GM19372 (cell line): ENCODE data around the gene IGIP.

Experiments
- ATAC-seq: cut with Tn5 transposase; IDR thresholded peaks from one replicate; pipeline ENCODE4 v1.9.1; 2021; ENCODE audit warnings: mild to moderate bottlenecking, low read depth, moderate library complexity; ENCODE audit not compliant: unreplicated experiment

The IGIP gene

DNA sequence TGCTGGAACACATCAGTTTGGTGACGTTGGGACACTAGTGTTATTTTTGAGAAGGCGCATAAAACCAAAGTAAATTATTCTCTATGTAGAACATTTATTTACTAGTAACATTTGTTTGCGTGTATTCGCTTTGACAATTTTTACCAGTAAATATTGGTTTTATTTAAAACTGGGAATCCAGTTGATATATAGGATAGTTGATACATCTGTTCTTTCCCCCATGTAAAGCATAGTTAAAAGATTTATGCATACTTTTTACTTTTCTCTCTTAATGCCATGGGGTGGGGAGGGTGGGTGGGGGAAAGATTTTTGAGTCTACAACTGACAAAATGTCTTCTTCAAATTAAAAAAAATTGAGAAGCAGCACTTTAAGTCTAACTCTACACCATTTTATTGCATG is at the start of gene IGIP:
TSS of gene IGIP (plus strand) at position 301 of the 400 bp plus-strand sequence. CDS start 2,540 bp downstream, outside the sequence.
- no peak for ATAC-seq

DNA sequence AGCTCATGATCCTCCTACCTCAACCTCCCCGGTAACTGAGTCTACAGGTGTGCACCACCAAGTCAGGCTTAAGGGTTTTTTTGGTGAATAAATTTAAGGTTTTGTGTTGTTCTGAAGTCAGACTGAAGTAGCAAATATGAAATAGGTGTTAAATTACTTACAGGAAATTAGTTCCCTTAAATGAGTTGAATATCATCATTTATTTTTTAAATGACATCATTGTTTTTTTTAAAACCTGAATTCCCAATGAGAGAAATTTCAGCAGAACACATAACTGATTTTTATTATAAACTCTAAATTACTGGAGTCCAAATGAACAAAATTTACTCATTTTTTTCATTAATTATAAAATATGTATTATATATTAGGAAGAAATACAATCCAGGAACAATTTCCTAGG is 49.6 kb upstream of the IGIP start:
- ATAC-seq, result no peak

DNA sequence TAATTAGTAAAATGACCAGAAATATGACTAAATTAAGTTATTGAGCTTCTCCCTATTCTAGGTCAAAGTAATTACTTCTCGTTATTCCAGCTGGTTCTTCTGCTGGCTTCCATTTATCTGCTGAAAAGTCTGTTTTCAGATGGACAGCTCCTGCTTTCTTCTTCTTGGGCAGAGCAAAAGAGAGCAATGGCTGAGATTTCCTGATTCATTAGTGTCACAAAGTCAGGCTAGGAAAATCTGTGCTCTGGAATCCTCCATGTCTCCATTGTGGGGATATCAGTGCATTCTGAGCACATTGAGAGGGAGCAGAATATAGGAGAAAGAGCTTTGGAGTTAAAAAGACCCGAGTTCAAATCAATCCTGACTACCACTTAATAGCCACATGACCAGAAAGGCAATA is 48.9 kb upstream of the IGIP start:
- ATAC-seq, result no peak

DNA sequence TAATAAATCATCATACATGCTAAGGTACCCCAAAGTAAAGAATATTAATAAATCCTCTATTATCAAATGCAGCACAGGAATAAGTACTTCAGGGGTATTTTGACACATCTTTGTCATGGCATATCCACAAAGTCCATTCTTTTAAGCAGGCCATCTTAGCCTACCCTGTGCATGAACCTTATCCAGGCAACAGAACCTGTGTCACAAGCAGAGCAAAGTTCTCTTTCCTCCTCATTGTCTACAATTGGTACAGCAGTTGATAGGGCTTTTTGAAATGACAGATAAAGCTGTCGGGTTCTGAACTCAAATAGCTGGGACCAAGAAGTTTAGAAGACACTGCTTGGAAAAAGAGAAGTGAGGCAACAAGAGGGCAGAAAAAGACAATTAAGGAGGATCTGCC is 42.6 kb upstream of the IGIP start:
- no peak for ATAC-seq

DNA sequence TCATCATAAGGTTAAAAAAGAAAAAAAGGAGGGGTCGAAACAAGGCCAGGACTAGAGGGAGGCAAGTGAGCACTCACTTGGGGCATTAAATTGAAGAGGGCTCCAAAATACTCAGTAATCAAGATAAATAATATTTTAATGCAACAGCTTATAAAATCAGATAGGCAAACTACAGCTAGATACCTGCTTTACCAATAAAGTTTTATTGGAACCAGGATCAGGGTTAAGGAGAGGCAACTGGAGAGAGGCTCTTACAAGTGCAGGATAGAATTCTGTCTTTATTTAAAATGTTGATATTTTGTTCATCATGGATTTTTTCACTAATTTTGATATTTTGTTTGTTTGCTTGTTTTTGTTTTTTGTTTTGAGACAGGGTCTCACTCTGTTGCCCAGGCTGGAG is 42.1 kb upstream of the IGIP start:
- no peak for ATAC-seq

DNA sequence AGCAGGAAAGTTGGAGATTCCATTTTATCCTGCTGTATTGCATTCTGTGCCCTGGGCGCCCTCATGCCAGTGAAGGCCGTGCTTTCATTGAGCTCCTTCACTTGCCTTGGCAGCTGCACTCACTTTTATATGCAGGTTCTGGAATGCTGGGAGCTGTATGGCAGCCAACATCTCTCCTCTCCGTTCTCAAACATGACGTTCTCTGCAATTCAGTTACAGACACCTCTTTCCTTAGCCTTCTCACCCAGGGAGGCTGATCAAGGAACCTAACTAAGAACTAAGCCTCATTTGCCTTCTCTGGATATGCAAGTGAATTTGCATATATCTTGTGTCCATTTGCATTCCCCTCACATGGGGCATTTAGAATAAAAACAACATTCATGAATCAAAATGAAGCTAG is 41.2 kb upstream of the IGIP start:
- ATAC-seq, result no peak

DNA sequence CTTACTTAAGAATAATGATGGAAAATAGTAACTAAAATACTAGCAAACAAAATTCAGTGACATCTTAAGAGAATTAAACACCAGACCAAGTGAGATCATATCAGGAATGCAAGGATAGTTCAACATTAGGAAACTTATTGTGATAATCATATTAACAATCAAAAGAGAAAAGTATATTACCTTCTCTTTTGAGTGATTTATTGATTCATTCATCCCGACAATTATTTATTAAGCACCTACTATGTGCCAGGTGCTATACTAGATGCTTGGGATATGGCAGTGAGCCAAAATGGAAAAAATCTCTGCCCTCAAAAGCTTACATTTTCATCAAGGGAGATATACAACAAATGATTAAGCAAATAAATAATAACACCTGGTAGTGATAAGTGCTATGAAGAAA is 35.5 kb upstream of the IGIP start:
- no peak for ATAC-seq

DNA sequence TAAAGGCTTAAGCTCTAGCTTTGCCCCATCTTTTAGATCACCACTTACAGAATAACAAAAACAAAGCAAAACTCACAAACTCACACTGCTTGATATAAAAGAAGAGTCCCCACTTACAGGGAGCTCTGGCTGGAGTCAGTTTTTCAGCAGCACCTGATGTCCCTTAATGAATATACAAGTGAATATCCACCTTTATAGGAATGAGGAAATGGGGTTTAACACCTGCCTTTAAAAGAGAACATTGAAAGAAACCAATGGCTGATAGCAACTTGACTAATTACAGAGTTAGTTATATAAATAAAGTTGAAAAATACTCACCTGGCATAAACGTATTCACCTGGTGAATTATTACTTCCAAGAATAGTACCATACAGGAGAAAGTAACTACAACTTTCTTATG is 32.6 kb upstream of the IGIP start:
- no peak for ATAC-seq

DNA sequence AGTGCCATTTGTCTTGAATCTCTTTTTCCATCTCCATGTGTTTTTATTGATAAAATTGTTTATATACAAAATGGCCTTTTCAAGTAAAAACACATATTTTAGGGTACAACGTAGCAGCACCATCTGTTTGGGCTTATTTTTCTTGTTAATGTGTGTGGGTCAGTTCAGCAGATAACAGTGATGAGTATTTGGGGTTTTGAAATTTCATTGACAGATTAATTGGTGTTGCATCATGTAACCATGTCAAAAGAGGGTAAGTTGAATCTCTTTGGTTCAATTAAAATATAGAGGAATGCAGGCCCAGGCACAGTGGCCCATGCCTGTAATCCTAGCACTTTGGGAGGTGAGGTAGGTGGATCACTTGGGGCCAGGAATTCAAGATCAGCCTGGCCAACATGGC is 31.9 kb upstream of the IGIP start:
- no peak for ATAC-seq

DNA sequence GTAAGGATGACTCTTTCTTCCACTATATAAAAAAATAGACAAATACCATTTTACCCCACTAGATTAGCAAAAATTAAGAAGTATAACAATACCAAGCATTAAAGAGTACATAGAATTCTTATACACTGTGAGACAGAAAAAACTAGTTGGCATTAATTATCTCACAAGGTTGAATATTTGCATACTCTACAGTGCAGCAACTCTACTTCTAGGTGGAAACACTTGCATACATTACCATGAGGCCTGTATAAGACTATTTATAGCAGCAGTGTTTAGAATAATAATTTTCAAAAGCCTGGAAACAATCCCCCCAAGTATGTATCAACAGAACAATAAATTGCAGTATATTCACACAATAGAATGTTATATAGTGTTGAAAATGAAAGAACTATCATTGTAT is 30.8 kb upstream of the IGIP start:
- no peak for ATAC-seq

DNA sequence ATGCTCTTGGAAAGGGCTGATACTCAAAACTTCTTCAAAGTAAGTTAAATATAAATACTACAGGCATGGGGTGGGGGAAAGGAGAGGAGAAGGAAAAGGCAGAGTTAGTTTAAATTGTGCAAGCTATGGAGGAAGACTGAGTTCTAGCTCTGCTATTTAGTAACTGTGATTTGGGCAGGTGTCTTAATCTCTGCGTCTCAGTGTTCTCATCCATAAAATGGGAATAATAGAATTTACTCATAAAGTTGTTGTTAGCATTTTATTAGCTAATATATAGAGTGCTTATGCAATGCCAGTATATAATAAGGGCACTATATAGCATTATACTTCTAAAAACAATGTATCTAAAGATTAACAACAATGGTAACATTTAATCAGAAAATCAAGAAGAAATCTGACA is 24.6 kb upstream of the IGIP start:
- ATAC-seq, result no peak

DNA sequence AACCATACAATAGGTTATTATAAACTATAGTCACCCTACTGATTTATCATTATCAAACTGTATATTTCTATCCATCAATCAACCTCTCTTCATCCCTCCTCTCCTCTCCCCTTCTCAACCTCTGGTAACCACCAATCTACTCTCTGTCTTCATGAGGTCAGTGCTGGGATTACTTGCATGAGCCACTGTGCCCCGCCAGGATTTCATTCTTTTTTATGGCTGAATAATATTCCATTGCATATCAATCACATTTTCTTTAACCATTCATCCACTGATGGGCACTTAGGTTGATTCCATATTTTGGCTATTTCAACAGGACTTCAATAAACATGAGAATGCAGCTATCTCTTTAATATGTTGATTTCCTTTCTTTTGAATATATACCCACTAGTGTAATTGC is 22.6 kb upstream of the IGIP start:
- ATAC-seq, result no peak

DNA sequence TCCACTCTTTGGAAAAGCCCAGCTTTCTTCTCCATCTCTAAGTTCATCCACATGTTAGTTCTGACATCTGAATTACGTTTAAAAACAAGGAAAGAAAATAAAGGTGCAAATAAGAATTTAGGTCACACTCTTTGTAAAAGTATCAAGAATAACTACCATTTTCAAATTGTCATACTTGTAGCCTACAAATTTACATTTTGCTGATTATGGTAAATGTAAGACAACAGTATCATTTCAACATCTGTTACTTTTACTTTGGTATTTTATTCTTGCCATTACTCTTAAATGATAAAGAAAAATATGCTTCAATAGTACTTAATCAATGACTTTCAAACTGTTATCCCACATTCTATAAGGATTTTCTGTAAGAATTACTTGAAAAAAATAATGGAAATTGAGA is 21.6 kb upstream of the IGIP start:
- ATAC-seq, result no peak

DNA sequence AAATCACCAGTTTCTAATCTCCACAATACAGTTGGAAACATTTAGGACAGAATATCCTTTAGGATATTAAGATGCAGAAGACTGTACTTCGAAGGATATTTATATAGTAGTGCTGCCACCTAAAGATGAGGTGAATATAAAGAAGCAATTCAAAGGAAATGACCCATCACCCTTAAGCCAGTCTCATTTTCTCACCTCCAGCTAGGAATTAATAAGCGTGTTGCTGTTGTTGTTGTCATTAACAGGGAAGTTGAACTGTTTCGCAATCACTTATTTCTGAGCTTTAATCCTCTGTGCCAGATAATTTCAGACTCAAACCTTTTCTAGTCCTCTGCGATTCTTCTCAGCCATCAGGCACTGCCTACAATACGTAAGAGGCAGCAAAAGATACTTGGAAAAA is 19.6 kb upstream of the IGIP start:
- ATAC-seq, result no peak

DNA sequence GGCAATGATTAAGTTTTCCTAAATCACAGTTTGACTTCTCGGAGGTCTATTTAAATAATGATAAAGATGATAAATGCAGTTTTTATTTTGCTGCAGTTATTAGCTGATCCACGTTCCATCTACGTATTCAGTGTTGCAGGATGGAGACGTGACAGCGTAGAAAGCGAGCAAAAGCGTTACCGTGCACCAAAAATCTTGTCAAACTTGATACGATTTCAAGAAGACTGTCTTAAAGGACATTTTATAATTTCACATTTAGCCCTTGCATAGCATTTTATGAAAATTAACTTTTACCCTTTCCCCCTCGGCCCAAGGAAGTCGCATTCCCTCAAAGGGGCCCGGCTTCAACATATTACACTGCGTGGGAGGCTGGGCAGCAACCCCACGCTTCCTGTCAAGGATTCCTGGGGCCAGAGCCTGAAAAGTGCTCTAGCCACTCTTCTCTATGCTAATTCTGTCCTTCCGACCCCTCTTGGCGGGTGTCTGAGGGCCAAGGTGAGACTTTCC is 18.9 kb upstream of the IGIP start:
- no peak for ATAC-seq

DNA sequence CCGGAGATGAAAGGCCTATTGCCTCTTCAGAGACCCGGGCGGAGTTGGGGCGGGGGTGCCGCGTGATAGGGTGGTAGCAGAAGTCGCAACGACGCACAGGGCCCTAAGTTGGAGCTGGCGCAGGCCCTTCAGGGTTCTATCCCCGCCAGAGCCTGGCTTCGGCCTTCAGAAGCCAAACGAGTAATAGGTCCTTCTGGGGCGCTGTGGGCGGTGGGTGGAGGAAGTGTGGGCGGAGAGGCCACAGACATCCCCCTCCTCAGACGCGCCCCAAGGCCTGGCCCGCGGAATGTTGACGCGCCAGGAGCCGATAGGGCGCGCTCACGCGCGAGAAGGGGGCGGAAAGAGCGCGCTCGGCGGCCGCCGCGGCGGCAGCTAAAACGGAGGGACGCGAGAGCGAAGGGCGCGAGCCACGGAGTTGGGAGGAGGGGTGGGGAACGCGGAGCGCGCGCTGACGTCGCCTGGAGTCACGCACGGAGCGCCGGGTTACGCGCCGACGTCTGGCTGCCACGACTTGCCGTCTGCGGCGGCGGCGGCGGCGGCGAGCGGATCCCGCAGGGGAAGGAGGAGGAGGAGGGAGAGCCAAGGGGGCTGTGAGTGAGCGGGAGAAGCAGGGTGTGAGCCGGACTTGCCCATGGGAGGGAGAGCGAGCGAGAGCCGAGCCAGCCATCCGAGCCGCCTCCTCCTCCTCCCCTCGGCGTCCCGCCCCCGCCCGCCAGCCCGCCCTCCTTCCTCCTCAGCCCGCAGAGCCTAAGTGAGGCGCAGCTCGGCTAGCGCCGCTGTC is 18.2 kb upstream of the IGIP start:
- peak; percentile 83 for ATAC-seq

DNA sequence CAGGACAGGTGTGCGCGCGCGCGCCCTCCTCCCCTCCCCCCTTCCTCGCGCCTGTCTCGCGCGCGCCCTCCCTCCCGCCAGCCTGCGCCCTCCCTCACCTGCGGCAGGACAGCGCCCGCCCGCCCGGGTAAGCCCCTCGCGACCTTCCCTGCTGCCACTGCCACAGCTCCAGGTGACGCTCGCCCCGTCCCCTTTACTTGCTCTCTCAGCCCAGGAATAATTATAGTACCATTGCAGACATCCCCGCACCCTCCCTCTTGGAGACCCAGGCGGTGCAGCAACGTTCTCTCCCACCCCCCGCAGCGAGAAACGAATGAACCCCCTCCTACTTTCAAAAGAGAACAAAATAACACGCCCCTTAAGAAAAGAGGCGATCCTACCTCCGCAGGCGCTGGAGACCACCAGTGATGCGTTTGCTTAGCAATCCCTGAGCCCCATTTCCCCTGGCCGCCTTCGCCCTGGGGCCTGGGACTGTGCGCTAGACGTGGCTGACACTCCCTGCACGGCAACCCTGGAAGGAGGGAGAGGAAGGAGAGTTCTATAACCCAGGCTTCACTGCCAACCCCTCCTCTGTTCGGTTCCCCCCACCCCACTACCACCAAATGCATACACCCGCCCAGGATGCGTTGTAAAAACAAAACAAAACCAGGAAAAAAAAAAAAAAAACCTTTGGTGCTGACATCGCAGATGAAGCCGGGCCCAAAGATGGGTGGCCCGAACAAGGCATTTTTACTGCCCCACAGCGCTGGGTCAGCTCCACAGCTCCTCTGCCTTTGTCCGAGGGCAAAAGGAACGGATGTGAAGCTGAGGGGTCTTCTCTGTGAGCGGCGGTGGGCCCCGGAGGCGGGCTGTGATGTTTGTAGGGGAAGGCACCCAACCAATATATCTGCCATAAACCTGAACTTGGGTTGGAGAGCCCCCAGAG is 17.4 kb upstream of the IGIP start:
- ATAC-seq, result no peak

DNA sequence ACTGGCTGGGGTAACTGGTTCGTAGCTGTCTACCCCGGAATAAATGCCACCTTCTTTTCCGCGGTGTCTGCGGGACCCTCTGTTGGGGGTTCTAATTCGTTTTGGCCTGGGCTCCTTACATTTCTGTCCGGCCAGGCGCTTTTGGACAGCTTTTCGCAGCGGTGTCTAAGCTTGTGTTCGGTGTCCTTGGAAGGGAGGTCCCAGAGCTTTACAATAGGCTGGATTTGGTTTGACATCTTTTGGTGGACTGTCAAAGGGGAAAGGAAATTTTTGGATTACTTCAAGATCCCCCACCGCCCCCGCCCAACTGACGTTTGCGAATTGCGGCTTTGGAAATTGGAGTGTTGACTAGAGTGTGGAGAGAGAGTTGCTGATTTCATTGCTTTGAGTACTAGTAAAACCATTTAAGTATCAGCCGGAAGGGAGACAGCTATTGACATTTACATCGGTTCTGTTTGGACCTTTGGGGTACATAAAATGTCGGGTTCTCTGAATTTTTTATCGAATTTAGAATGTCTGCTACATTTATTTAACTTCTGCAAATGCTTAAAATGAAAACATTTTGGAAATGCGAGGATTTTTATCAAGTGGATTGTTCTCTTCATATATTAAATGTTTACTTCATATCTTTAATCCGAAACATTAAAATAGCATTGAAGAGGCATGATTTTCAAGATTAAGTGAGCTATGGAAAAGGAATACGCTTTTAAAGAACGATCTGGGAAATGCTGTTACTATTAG is 16.5 kb upstream of the IGIP start:
- ATAC-seq, result no peak

DNA sequence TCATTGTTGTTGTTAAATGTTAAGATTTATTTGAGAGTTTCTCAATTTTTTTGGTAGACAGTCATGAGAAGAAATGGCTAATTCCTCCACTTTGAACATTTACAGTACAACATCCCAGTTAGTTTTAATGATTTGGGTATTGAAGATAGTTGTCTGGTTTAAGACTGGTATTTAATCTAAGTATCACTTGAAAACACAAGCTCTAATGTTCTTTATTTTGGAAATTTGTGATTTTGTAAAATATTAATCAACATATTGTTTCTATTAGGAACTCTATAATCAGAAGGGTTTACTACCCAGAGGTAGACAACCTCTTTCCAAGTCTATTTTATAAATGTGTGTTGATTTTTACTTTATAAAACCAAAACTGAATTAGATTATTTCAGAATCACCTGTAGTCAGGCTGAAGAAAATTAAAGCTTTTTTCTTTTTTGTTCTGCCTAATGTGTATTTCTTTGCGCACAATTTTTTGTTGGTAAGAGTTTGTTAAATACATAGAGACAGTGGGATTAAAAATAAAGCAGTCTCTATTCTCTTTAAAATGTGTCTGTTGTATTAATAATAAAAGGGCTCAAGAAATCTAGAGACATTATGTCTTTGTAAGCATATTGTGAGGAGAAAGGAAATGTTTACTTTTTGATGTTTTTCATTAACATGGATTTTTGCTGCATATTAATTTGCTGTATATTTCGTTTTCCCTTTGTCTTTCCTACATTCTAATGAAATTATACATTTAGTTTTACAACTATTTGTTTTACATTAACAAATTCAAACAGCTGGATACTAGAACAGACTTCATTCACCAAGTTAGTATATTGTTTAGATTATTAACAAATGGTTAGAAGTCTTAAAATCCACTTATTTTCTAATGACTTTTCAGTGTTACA is 15.7 kb upstream of the IGIP start:
- no peak for ATAC-seq

DNA sequence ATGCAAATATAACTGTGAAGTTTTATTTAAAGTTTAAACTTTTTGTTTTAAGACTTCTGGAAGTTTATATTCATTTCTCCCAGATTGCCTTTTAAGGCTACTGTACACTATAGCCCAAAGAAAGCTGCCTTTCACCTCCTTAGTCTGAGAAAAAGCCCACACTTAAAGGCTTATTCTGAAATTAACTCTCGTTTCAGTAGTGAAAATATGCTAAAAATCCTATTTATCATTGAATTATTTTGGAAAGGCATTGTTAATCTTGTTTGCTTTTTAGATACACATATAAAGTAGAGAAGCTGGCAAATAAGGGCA is 15.1 kb upstream of the IGIP start:
- ATAC-seq, result no peak
